Mesendoderm (in vitro differentiated cells): ENCODE measurements around the gene OSBPL5.
A peak's percentile ranks its signal among the peaks of the same experiment; 100 is the strongest.

Experiments used
- DNase-seq: peaks from one replicate; pipeline ENCODE4 v3.0.0; 2013
- H2AK5ac ChIP-seq: 2 replicates; pipeline ENCODE4 v1.6.1; 2013; ENCODE audit warnings: low read length, inconsistent platforms
- H2BK120ac ChIP-seq: 2 replicates; pipeline ENCODE4 v1.6.1; 2013; ENCODE audit warnings: low read depth, mild to moderate bottlenecking, low read length, moderate library complexity, mixed read lengths
- H2BK15ac ChIP-seq: replicated peaks from 2 replicates; pipeline ENCODE4 v1.6.1; 2013; ENCODE audit warnings: low read depth, mild to moderate bottlenecking, moderate library complexity
- H2BK5ac ChIP-seq: 2 replicates; pipeline ENCODE4 v1.6.1; 2013; ENCODE audit warnings: low read length, inconsistent platforms
- H3K18ac ChIP-seq: 2 replicates; pipeline ENCODE4 v1.6.1; 2013; ENCODE audit warnings: mild to moderate bottlenecking, low read length, mixed read lengths
- H3K23ac ChIP-seq: one replicate; pipeline ENCODE4 v1.6.1; 2013; ENCODE audit warnings: low read length
- H3K27ac ChIP-seq: 2 replicates; pipeline ENCODE4 v1.5.1; 2013; ENCODE audit warnings: low read depth, mild to moderate bottlenecking, inconsistent platforms, low read length, moderate library complexity
- H3K27me3 ChIP-seq: 2 replicates; pipeline ENCODE4 v1.6.1; 2013; ENCODE audit warnings: low read length, control low read depth, mild to moderate bottlenecking, inconsistent platforms; ENCODE audit not compliant: insufficient read depth, poor library complexity
- H3K36me3 ChIP-seq: 2 replicates; pipeline ENCODE4 v1.6.1; 2013; ENCODE audit warnings: low read length, inconsistent platforms; ENCODE audit not compliant: control insufficient read depth, insufficient read depth
- H3K4ac ChIP-seq: one replicate; pipeline ENCODE4 v1.6.1; 2013; ENCODE audit warnings: low read depth, mild to moderate bottlenecking, low read length, moderate library complexity
- H3K4me1 ChIP-seq: 2 replicates; pipeline ENCODE4 v1.6.1; 2013; ENCODE audit warnings: low read depth, low read length, inconsistent platforms; ENCODE audit not compliant: control insufficient read depth
- H3K4me2 ChIP-seq: 2 replicates; pipeline ENCODE4 v1.6.1; 2013; ENCODE audit warnings: low read length
- H3K4me3 ChIP-seq: 2 replicates; pipeline ENCODE4 v1.5.1; 2013; ENCODE audit warnings: mild to moderate bottlenecking, low read length
- H3K56ac ChIP-seq: one replicate; pipeline ENCODE4 v1.6.1; 2013; ENCODE audit warnings: low read length
- H3K79me1 ChIP-seq: 2 replicates; pipeline ENCODE4 v1.6.1; 2013; ENCODE audit warnings: low read length, inconsistent platforms
- H3K79me2 ChIP-seq: 2 replicates; pipeline ENCODE4 v1.6.1; 2013; ENCODE audit warnings: mild to moderate bottlenecking, low read length; ENCODE audit not compliant: control insufficient read depth, insufficient read depth
- H3K9ac ChIP-seq: 2 replicates; pipeline ENCODE4 v1.6.1; 2013; ENCODE audit warnings: low read length, inconsistent platforms
- H4K5ac ChIP-seq: one replicate; pipeline ENCODE4 v1.6.1; 2013; ENCODE audit warnings: low read length
- H4K8ac ChIP-seq: one replicate; pipeline ENCODE4 v1.6.1; 2013; ENCODE audit warnings: low read depth, mild to moderate bottlenecking, control low read depth, low read length, moderate library complexity
- WGBS: extraction: QIAGEN DNeasy Blood & Tissue Kit; methylation state at CpG from one replicate; pipeline ENCODE4 v1.1.7; 2013; ENCODE audit warnings: low lambda C conversion rate, missing lambda C conversion rate; ENCODE audit not compliant: insufficient coverage; ENCODE audit errors: extremely low coverage; 5-methylcytosine and 5-hydroxymethylcytosine counted together

Gene OSBPL5

GRCh38 chr11:3163241-3163981 is 1.7 kb downstream of the OSBPL5 start:
- Histone ChIP-seq H3K27me3 (no peaks in the 10 kb centered on the region), H3K4ac (no peak overlapping the region), H3K56ac (no peak overlapping the region), H2BK120ac (no peak overlapping the region), H3K79me1 (peaks cover 1% of the 10 kb centered on the region), H4K5ac (no peak overlapping the region), H2BK15ac (no peak overlapping the region), H2BK5ac (no peak overlapping the region), H3K4me1 (peaks cover 10% of the 10 kb centered on the region), H3K79me2 (no peaks in the 10 kb centered on the region), H4K8ac (no peak overlapping the region), H3K27ac (no peak overlapping the region), H3K36me3 (no peaks in the 10 kb centered on the region), H3K9ac (peak overlapping the region; percentile 31), H3K18ac (no peak overlapping the region), H3K23ac (no peak overlapping the region), H3K4me2 (peak overlapping the region; percentile 29), H3K4me3 (no peak overlapping the region), H2AK5ac (no peak overlapping the region)
- WGBS, result no CpG with 5 or more reads among the region's 15 CpGs
- DNase-seq, result peak; percentile 58

- Histone ChIP-seq H3K4me3 (no peak overlapping the region), H3K4ac (no peak overlapping the region), H3K27ac (no peak overlapping the region), H3K4me1 (peaks cover 10% of the 10 kb centered on the region), H2BK15ac (no peak overlapping the region), H3K79me2 (no peaks in the 10 kb centered on the region), H2BK120ac (no peak overlapping the region), H3K27me3 (no peaks in the 10 kb centered on the region), H3K79me1 (peaks cover 1% of the 10 kb centered on the region), H4K8ac (no peak overlapping the region), H3K36me3 (no peaks in the 10 kb centered on the region), H3K56ac (no peak overlapping the region), H3K18ac (no peak overlapping the region), H3K23ac (no peak overlapping the region), H2BK5ac (no peak overlapping the region), H3K4me2 (no peak overlapping the region), H3K9ac (no peak overlapping the region), H2AK5ac (no peak overlapping the region), H4K5ac (no peak overlapping the region)
- WGBS, result no CpG with 5 or more reads among the region's 21 CpGs
- DNase-seq, result no peak
Measured at GRCh38 chr11:3162410-3163240, 2.5 kb downstream of the OSBPL5 start.

GRCh38 chr11:3161720-3162409 is 3.2 kb downstream of the OSBPL5 start:
- Histone ChIP-seq H3K18ac (no peak overlapping the region), H3K27me3 (no peaks in the 10 kb centered on the region), H3K4ac (no peak overlapping the region), H2AK5ac (no peak overlapping the region), H4K8ac (no peak overlapping the region), H2BK15ac (no peak overlapping the region), H4K5ac (no peak overlapping the region), H3K79me2 (no peaks in the 10 kb centered on the region), H3K27ac (no peak overlapping the region), H3K36me3 (no peaks in the 10 kb centered on the region), H3K4me2 (no peak overlapping the region), H3K4me3 (no peak overlapping the region), H3K23ac (no peak overlapping the region), H3K9ac (no peak overlapping the region), H3K79me1 (peaks cover 1% of the 10 kb centered on the region), H3K4me1 (peaks cover 10% of the 10 kb centered on the region), H2BK5ac (no peak overlapping the region), H3K56ac (no peak overlapping the region), H2BK120ac (no peak overlapping the region)
- DNase-seq, result no peak
- no CpG with 5 or more reads among the region's 7 CpGs for whole genome bisulfite sequencing

- Histone ChIP-seq H3K56ac (no peak overlapping the region), H3K4me3 (no peak overlapping the region), H4K8ac (no peak overlapping the region), H2BK5ac (no peak overlapping the region), H3K79me2 (no peaks in the 10 kb centered on the region), H2AK5ac (no peak overlapping the region), H3K4me1 (peaks cover 10% of the 10 kb centered on the region), H3K23ac (no peak overlapping the region), H3K36me3 (no peaks in the 10 kb centered on the region), H3K9ac (no peak overlapping the region), H4K5ac (no peak overlapping the region), H3K18ac (no peak overlapping the region), H3K79me1 (peaks cover 1% of the 10 kb centered on the region), H2BK15ac (no peak overlapping the region), H3K4me2 (no peak overlapping the region), H3K4ac (no peak overlapping the region), H2BK120ac (no peak overlapping the region), H3K27me3 (no peaks in the 10 kb centered on the region), H3K27ac (no peak overlapping the region)
- DNase-seq, result no peak
- WGBS, result no CpG with 5 or more reads among the region's 14 CpGs
Measured at GRCh38 chr11:3161309-3161708, 3.8 kb downstream of the OSBPL5 start.

DNA sequence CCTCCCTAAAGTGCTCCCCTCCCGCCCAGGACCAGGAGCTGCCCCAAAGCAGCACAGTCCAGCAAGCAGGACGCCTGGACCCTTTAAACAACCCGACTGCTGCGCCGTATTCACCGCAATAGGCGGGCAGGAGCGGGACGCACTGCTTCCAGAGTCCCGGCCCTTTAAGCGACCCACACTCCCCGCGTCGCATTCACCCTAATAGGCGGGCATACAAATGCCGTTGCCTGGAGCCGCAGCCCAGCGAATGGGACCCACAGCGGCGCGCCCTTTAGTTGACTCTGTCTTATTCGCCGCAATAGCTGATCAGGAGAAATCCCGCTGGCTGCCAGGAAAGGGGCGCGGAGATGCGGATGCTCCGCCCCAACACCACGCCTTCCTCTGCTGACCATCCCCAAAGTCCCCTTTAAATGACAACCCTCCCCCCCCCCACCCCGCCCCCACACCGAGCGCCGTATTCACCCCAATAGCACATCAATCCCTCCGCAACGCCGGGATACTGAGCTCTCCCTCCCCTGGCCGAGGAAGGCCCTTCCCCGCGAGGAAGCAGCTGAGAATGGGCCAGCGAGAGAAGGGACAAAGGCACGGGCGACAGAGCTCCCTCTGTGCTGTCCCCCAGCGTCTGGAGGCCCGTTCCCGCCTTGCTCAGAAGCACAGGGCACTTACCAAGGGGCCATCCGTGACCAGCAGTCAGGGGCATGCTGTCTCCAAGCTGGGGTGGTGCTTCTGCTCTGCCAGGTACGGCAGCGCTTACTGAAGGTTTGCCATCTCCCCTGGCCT is 4.7 kb downstream of the OSBPL5 start:
- peak overlapping the region; percentile 48 for H3K23ac ChIP-seq
- H2BK5ac ChIP-seq, result no peak overlapping the region
- no peak overlapping the region for H4K5ac ChIP-seq
- H3K4me1 ChIP-seq, result peaks cover 10% of the 10 kb centered on the region
- H3K4me3 ChIP-seq, result peak overlapping the region; percentile 16
- H3K27me3 ChIP-seq, result no peaks in the 10 kb centered on the region
- H3K56ac ChIP-seq, result peak overlapping the region; percentile 84
- H2BK15ac ChIP-seq, result no peak overlapping the region
- no peak overlapping the region for H2AK5ac ChIP-seq
- peak overlapping the region; percentile 78 for H3K4me2 ChIP-seq
- WGBS, result no CpG with 5 or more reads among the region's 48 CpGs
- H4K8ac ChIP-seq, result no peak overlapping the region
- no peak overlapping the region for H3K27ac ChIP-seq
- H2BK120ac ChIP-seq, result no peak overlapping the region
- no peaks in the 10 kb centered on the region for H3K79me2 ChIP-seq
- H3K4ac ChIP-seq, result no peak overlapping the region
- no peaks in the 10 kb centered on the region for H3K36me3 ChIP-seq
- DNase-seq, result peak; percentile 96
- peaks cover 1% of the 10 kb centered on the region for H3K79me1 ChIP-seq
- peak overlapping the region; percentile 51 for H3K9ac ChIP-seq
- no peak overlapping the region for H3K18ac ChIP-seq
